ENCODE measurements around the gene FHAD1.

FHAD1 gene

GRCh38 chr1:15205586-15206346, 41.3 kb upstream of the FHAD1 start:
- DNase-seq (ENCODE audit: low read depth), result no peak
- no peak for TF ChIP-seq CTCF (IDR thresholded peaks at IDR 0.05; ENCODE audit: control insufficient read depth, extremely low read depth, insufficient read depth)
- no peak overlapping the region for H3K4me3 ChIP-seq (ENCODE audit: low read depth, low read length)

- no peak for TF ChIP-seq CTCF (IDR thresholded peaks at IDR 0.05; ENCODE audit: control insufficient read depth, extremely low read depth, insufficient read depth)
- H3K4me3 ChIP-seq (ENCODE audit: low read depth, low read length), result no peak overlapping the region
- DNase-seq (ENCODE audit: low read depth), result no peak
Observed at GRCh38 chr1:15206418-15207030, 40.5 kb upstream of the FHAD1 start.

GRCh38 chr1:15207031-15207828, 39.8 kb upstream of the FHAD1 start:
- no peak for TF ChIP-seq CTCF (IDR thresholded peaks at IDR 0.05; ENCODE audit: control insufficient read depth, extremely low read depth, insufficient read depth)
- no peak for DNase-seq (ENCODE audit: low read depth)
- no peak overlapping the region for H3K4me3 ChIP-seq (ENCODE audit: low read depth, low read length)

- no peak for TF ChIP-seq CTCF (IDR thresholded peaks at IDR 0.05; ENCODE audit: control insufficient read depth, extremely low read depth, insufficient read depth)
- peak; percentile 23 for DNase-seq (ENCODE audit: low read depth)
- no peak overlapping the region for H3K4me3 ChIP-seq (ENCODE audit: low read depth, low read length)
Observed at GRCh38 chr1:15207829-15208429, 39.1 kb upstream of the FHAD1 start.

GRCh38 chr1:15210651-15211375, 36.2 kb upstream of the FHAD1 start:
- no peak overlapping the region for H3K4me3 ChIP-seq (ENCODE audit: low read depth, low read length)
- no peak for TF ChIP-seq CTCF (IDR thresholded peaks at IDR 0.05; ENCODE audit: control insufficient read depth, extremely low read depth, insufficient read depth)
- no peak for DNase-seq (ENCODE audit: low read depth)

- no peak for TF ChIP-seq CTCF (IDR thresholded peaks at IDR 0.05; ENCODE audit: control insufficient read depth, extremely low read depth, insufficient read depth)
- H3K4me3 ChIP-seq (ENCODE audit: low read depth, low read length), result no peak overlapping the region
- DNase-seq (ENCODE audit: low read depth), result no peak
Observed at GRCh38 chr1:15211424-15211823, 35.6 kb upstream of the FHAD1 start.
